Measurements from ENCODE around the gene SLK.
A peak's percentile ranks its signal among the peaks of the same experiment; 100 is the strongest.

The SLK gene

GRCh38 chr10:104043185-104043830 is 76.4 kb downstream of the SLK start:
- TF ChIP-seq CTCF (IDR thresholded peaks at IDR 0.05; ENCODE audit: control insufficient read depth, extremely low read depth, insufficient read depth): no peak
- no peak for DNase-seq (ENCODE audit: low read depth)
- H3K4me3 ChIP-seq (ENCODE audit: low read depth, low read length): no peak overlapping the region

DNA sequence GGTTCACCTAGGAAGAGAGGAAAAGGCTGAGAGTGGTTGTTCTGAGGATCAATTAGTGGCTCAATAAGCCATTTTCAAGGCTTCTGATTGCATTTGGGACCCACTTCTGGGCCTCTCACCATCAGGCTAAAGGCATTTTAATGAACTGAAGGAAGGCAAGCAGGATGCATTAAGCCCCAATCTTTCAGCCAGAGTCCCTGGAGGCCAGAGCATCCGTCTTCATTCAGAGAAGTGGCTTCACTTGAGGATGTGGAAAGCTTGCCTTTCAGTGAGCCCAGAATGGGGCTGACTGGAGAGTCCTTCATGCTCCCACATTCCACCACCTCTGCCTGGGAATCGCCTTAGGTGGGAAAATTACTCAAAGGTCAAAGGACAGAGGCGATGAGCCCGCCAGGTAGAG is 76.9 kb downstream of the SLK start:
- no peak for TF ChIP-seq CTCF (IDR thresholded peaks at IDR 0.05; ENCODE audit: control insufficient read depth, extremely low read depth, insufficient read depth)

DNA sequence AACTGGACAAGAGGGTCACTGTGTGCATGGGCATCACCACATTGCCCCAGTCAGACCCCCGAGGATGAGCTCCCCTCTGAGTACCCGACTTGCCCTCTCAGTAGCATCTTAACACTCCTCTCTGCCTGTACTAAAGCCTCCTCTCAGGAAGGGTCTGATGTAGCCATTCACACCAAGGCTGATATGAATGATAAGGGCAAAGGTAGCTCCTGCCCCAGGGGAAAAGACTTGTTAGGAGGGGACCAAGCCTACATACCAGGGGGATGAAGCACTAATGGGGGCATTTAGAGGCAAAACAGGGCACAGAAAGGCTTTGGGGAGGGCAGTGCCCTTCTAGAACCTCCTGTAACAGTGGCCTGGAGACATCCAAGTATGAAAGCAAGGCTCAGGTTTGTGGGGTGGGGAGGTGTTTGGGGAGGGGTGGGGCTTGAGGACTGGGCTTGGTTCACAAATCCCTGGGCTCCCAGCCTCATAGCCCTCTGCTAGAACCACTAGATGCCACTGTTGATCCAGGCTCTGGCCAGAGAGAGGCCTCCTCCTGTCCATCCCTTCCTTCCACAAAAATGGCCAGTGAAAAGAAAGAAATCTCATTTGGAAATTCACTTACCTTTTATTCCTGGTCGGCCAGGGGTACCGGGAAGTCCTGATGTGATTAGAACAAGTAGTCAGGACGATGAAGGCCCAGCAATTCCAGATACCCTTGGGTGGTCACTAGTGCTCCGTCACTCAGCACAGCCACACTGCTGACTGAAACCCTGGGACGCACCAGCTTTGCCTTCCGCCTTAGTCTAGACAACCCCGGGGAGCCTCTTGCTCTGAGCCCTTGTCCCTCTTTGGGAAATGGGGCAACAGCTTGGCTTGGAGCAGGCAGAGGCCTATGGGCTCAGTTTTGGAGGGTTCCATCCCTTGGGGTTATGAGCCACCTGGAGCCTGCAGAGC is 78.5 kb downstream of the SLK start:
- TF ChIP-seq CTCF (IDR thresholded peaks at IDR 0.05; ENCODE audit: control insufficient read depth, extremely low read depth, insufficient read depth): peak; percentile 77
- DNase-seq (ENCODE audit: low read depth): peak; percentile 10
- H3K4me3 ChIP-seq (ENCODE audit: low read depth, low read length): no peak overlapping the region

More for the DNA sequence above, 76.9 kb downstream of the SLK start:
- H3K4me3 ChIP-seq (ENCODE audit: low read depth, low read length): no peak overlapping the region
- no peak for DNase-seq (ENCODE audit: low read depth)

- H3K4me3 ChIP-seq (ENCODE audit: low read depth, low read length): no peak overlapping the region
- TF ChIP-seq CTCF (IDR thresholded peaks at IDR 0.05; ENCODE audit: control insufficient read depth, extremely low read depth, insufficient read depth): no peak
- DNase-seq (ENCODE audit: low read depth): no peak
Observed at GRCh38 chr10:104046651-104047050, 79.7 kb downstream of the SLK start.

GRCh38 chr10:104049504-104050250 is 82.7 kb downstream of the SLK start:
- H3K4me3 ChIP-seq (ENCODE audit: low read depth, low read length): no peak overlapping the region
- no peak for DNase-seq (ENCODE audit: low read depth)

More at GRCh38 chr10:104049504-104050250, 82.7 kb downstream of the SLK start:
- no peak for TF ChIP-seq CTCF (IDR thresholded peaks at IDR 0.05; ENCODE audit: control insufficient read depth, extremely low read depth, insufficient read depth)

All from LNCaP clone FGC (cell line).